Inferior parietal cortex (tissue), 1 donor: ENCODE data around the gene CLIC6.

Experiments used
- DNase-seq: peaks from one replicate; pipeline ENCODE4 v3.0.0-alpha.2; 2016; ENCODE audit errors: extremely low spot score

Gene CLIC6

GRCh38 chr21:34726627-34727337 lies 58.0 kb downstream of the CLIC6 start:
- no peak for DNase-seq

- DNase-seq = no peak
These were observed 59.7 kb downstream of the CLIC6 start for GRCh38 chr21:34728479-34728878.

- DNase-seq = no peak
These were observed 61.4 kb downstream of the CLIC6 start for GRCh38 chr21:34730194-34730593.

GRCh38 chr21:34730756-34731445 lies 62.1 kb downstream of the CLIC6 start:
- DNase-seq = no peak

- DNase-seq = no peak
These were observed 63.6 kb downstream of the CLIC6 start for GRCh38 chr21:34732388-34732821.

GRCh38 chr21:34733852-34734251 lies 65.1 kb downstream of the CLIC6 start:
- DNase-seq = no peak

GRCh38 chr21:34734696-34735095 lies 65.9 kb downstream of the CLIC6 start:
- DNase-seq = no peak

- DNase-seq = no peak
These were observed 67.5 kb downstream of the CLIC6 start for GRCh38 chr21:34736116-34736874.

GRCh38 chr21:34737115-34737514 lies 68.3 kb downstream of the CLIC6 start:
- no peak for DNase-seq

- no peak for DNase-seq
These were observed 71.4 kb downstream of the CLIC6 start for GRCh38 chr21:34740198-34740597.

GRCh38 chr21:34743285-34743684 lies 74.5 kb downstream of the CLIC6 start:
- DNase-seq = no peak

GRCh38 chr21:34743831-34744230 lies 75.0 kb downstream of the CLIC6 start:
- no peak for DNase-seq

GRCh38 chr21:34744801-34745200 lies 76.0 kb downstream of the CLIC6 start:
- DNase-seq = no peak

- DNase-seq = peak; percentile 81
These were observed 76.9 kb downstream of the CLIC6 start for GRCh38 chr21:34745557-34746255.

- no peak for DNase-seq
These were observed 80.1 kb downstream of the CLIC6 start for GRCh38 chr21:34748862-34749261.

- no peak for DNase-seq
These were observed 86.2 kb downstream of the CLIC6 start for GRCh38 chr21:34754690-34755647.

GRCh38 chr21:34761758-34762330 lies 93.0 kb downstream of the CLIC6 start:
- no peak for DNase-seq

- DNase-seq = no peak
These were observed 94.0 kb downstream of the CLIC6 start for GRCh38 chr21:34762786-34763185.

GRCh38 chr21:34764715-34765284 lies 96.0 kb downstream of the CLIC6 start:
- DNase-seq = no peak

GRCh38 chr21:34765619-34766018 lies 96.8 kb downstream of the CLIC6 start:
- DNase-seq = no peak
